Parathyroid adenoma (tissue), 2 donors: ENCODE measurements around the gene ARFGAP3.

Experiments used
- H2AFZ ChIP-seq: fragments of 300-600 bp; sonication (generic); one replicate; pipeline ENCODE4 v1.7.0; 2017; ENCODE audit warnings: antibody characterized with exemption, mild to moderate bottlenecking
- H3K27ac ChIP-seq: fragments of 300-600 bp; sonication (generic); one replicate; pipeline ENCODE4 v1.7.0; 2017
- H3K27me3 ChIP-seq: fragments of 300-600 bp; sonication (generic); one replicate; pipeline ENCODE4 v1.7.0; 2017; ENCODE audit warnings: low read length; ENCODE audit not compliant: control insufficient read depth, insufficient read depth
- H3K36me3 ChIP-seq: fragments of 300-600 bp; sonication (generic); one replicate; pipeline ENCODE4 v1.7.0; 2017; ENCODE audit warnings: low read length; ENCODE audit not compliant: control insufficient read depth, insufficient read depth
- H3K4me1 ChIP-seq: fragments of 300-600 bp; sonication (generic); one replicate; pipeline ENCODE4 v1.7.0; 2017; ENCODE audit warnings: control low read depth
- H3K4me2 ChIP-seq: fragments of 300-600 bp; sonication (generic); one replicate; pipeline ENCODE4 v1.7.0; 2017; ENCODE audit warnings: low read length
- H3K4me3 ChIP-seq: fragments of 300-600 bp; sonication (generic); one replicate; pipeline ENCODE4 v1.7.0; 2017; ENCODE audit warnings: low read depth, low read length
- H3K79me2 ChIP-seq: fragments of 300-600 bp; sonication (generic); one replicate; pipeline ENCODE4 v1.7.0; 2017; ENCODE audit warnings: control low read depth
- H3K9ac ChIP-seq: fragments of 300-600 bp; sonication (generic); one replicate; pipeline ENCODE4 v1.7.0; 2017; ENCODE audit warnings: mild to moderate bottlenecking
- H3K9me3 ChIP-seq: fragments of 300-600 bp; sonication (generic); one replicate; pipeline ENCODE4 v1.7.0; 2017; ENCODE audit warnings: low read length; ENCODE audit not compliant: control insufficient read depth
- CTCF ChIP-seq: fragments of 300-600 bp; sonication (generic); IDR thresholded peaks from one replicate; pipeline ENCODE4 v1.7.0; 2017; ENCODE audit warnings: antibody characterized with exemption, mild to moderate bottlenecking
- donor health status: primary hyperparathyroidism.

Gene ARFGAP3

GRCh38 chr22:42800451-42801251, 56.4 kb downstream of the ARFGAP3 start:
- Histone ChIP-seq H3K4me2 (no peak overlapping the region), H3K4me3 (no peak overlapping the region), H2AFZ (no peak overlapping the region), H3K79me2 (no peaks in the 10 kb centered on the region), H3K9me3 (no peaks in the 10 kb centered on the region), H3K9ac (no peak overlapping the region), H3K27ac (no peak overlapping the region), H3K36me3 (no peaks in the 10 kb centered on the region), H3K27me3 (no peaks in the 10 kb centered on the region), H3K4me1 (peaks cover 5% of the 10 kb centered on the region)
- TF ChIP-seq CTCF = no peak

- H3K4me1 ChIP-seq = no peaks in the 10 kb centered on the region
- no peak overlapping the region for H3K9ac ChIP-seq
- H3K4me2 ChIP-seq = no peak overlapping the region
- H3K27me3 ChIP-seq = no peaks in the 10 kb centered on the region
- no peaks in the 10 kb centered on the region for H3K9me3 ChIP-seq
- H2AFZ ChIP-seq = no peak overlapping the region
- no peaks in the 10 kb centered on the region for H3K36me3 ChIP-seq
- TF ChIP-seq CTCF = no peak
- H3K27ac ChIP-seq = no peak overlapping the region
- no peak overlapping the region for H3K4me3 ChIP-seq
- no peaks in the 10 kb centered on the region for H3K79me2 ChIP-seq
Observed at GRCh38 chr22:42799461-42800405, 57.3 kb downstream of the ARFGAP3 start.

- H3K4me3 ChIP-seq = no peak overlapping the region
- no peaks in the 10 kb centered on the region for H3K9me3 ChIP-seq
- no peak overlapping the region for H3K4me2 ChIP-seq
- no peaks in the 10 kb centered on the region for H3K27me3 ChIP-seq
- H2AFZ ChIP-seq = no peak overlapping the region
- no peak overlapping the region for H3K9ac ChIP-seq
- H3K4me1 ChIP-seq = no peaks in the 10 kb centered on the region
- TF ChIP-seq CTCF = no peak
- no peaks in the 10 kb centered on the region for H3K36me3 ChIP-seq
- H3K27ac ChIP-seq = no peak overlapping the region
- no peaks in the 10 kb centered on the region for H3K79me2 ChIP-seq
Observed at GRCh38 chr22:42799061-42799460, 58.0 kb downstream of the ARFGAP3 start.

GRCh38 chr22:42797011-42797410, 60.1 kb downstream of the ARFGAP3 start:
- no peaks in the 10 kb centered on the region for H3K36me3 ChIP-seq
- no peak overlapping the region for H3K4me2 ChIP-seq
- no peaks in the 10 kb centered on the region for H3K4me1 ChIP-seq
- no peaks in the 10 kb centered on the region for H3K79me2 ChIP-seq
- no peak overlapping the region for H3K27ac ChIP-seq
- H3K9ac ChIP-seq = no peak overlapping the region
- H3K4me3 ChIP-seq = no peak overlapping the region
- H3K9me3 ChIP-seq = no peaks in the 10 kb centered on the region
- no peak overlapping the region for H2AFZ ChIP-seq
- no peaks in the 10 kb centered on the region for H3K27me3 ChIP-seq
- TF ChIP-seq CTCF = no peak
